ENCODE data around the gene EYA3. TPM values are rescaled to one million over a fixed set of nuclear protein-coding genes. Genes with fewer than 3 reads are reported as not detected.

Gene EYA3
- total RNA-seq, 2 experiments from 2014 or later, result 5.7 to 6.4 TPM

DNA sequence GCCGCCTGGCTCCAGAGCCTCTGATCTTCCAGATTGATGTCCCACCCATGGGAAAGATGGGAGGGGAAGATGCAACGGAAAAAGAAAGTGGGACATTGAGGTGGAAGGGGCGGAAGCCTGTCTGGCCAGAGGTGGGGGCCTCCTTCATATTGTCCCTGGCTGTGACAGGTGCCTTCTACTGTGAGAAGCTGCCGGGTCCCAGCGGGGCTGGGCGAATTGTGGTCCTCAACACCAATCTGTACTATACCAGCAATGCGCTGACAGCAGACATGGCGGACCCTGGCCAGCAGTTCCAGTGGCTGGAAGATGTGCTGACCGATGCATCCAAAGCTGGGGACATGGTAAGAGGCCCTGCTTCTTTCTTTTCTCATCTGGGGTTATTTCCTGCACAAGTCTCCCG is 134.2 kb downstream of the EYA3 start:
- Histone ChIP-seq H3K27me3 (ENCODE audit: control insufficient read depth in 1 of 2, insufficient read depth in 2 of 2, low read length in 2 of 2) (no peaks in the 10 kb centered on the region), H3K4me1 (ENCODE audit: insufficient read depth, low read length) (peaks cover 10% of the 10 kb centered on the region), H3K36me3 (ENCODE audit: insufficient read depth, low read length) (no peaks in the 10 kb centered on the region), H3K4me3 (ENCODE audit: low read length) (no peak overlapping the region), H3K27ac (ENCODE audit: low read depth in 1 of 2, low read length in 2 of 2) (no peak overlapping the region), H3K9me3 (ENCODE audit: control insufficient read depth in 1 of 2, insufficient read depth in 1 of 2, low read length in 2 of 2) (no peaks in the 10 kb centered on the region)
- Mint-ChIP-seq H3K9me3 (no peaks in the 10 kb centered on the region), H3K4me3 (no peak overlapping the region), H3K36me3 (ENCODE audit: low read depth) (no peaks in the 10 kb centered on the region), H3K27ac (no peak overlapping the region), H3K27me3 (no peaks in the 10 kb centered on the region), H3K4me1 (ENCODE audit: low read depth) (no peaks in the 10 kb centered on the region)
- TF ChIP-seq, protein P1, sequence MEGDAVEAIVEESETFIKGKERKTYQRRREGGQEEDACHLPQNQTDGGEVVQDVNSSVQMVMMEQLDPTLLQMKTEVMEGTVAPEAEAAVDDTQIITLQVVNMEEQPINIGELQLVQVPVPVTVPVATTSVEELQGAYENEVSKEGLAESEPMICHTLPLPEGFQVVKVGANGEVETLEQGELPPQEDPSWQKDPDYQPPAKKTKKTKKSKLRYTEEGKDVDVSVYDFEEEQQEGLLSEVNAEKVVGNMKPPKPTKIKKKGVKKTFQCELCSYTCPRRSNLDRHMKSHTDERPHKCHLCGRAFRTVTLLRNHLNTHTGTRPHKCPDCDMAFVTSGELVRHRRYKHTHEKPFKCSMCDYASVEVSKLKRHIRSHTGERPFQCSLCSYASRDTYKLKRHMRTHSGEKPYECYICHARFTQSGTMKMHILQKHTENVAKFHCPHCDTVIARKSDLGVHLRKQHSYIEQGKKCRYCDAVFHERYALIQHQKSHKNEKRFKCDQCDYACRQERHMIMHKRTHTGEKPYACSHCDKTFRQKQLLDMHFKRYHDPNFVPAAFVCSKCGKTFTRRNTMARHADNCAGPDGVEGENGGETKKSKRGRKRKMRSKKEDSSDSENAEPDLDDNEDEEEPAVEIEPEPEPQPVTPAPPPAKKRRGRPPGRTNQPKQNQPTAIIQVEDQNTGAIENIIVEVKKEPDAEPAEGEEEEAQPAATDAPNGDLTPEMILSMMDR (IDR thresholded peaks at IDR 0.05), result no peak
- CTCF ChIA-PET, result interaction anchor here (1.6 kb wide), 1 partner anchor 9 kb away, joined by 3 read pairs; no protein-coding TSS in a partner anchor
- no peak for DNase-seq
- POLR2A ChIA-PET, result no interaction called here
- intact Hi-C loops (cut with DNase I, micrococcal nuclease), result no loop called here
- no peak for ATAC-seq (ENCODE audit: poor library complexity)

DNA sequence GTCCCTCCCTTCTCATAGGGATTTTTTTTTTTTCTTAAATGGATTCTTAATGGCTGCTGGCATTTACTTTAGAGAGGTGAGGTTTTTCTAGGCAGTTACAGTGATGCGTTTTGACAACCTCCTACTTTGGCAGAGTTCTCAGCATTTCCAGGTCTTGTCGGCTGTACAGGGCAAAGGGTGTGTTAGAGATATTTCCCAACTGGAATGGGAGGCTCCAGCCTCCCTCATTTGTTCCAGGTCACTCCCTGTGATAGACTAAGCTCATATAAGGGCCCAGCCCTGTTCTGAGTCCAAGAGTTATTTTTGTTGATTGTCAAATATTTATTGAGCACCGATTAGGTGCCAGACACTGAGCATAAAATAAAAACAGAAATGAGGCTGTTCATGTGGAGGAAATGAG is 136.3 kb downstream of the EYA3 start:
- Histone ChIP-seq H3K4me1 (ENCODE audit: insufficient read depth, low read length) (no peaks in the 10 kb centered on the region), H3K36me3 (ENCODE audit: insufficient read depth, low read length) (no peaks in the 10 kb centered on the region), H3K4me3 (ENCODE audit: low read length) (no peak overlapping the region), H3K27ac (ENCODE audit: low read depth in 1 of 2, low read length in 2 of 2) (no peak overlapping the region), H3K9me3 (ENCODE audit: control insufficient read depth in 1 of 2, insufficient read depth in 1 of 2, low read length in 2 of 2) (no peaks in the 10 kb centered on the region), H3K27me3 (ENCODE audit: control insufficient read depth in 1 of 2, insufficient read depth in 2 of 2, low read length in 2 of 2) (no peaks in the 10 kb centered on the region)
- H3K27ac Mint-ChIP-seq, result no peak overlapping the region
- TF ChIP-seq, protein P1 (IDR thresholded peaks at IDR 0.05), result no peak
- DNase-seq, result no peak
- H3K4me3 Mint-ChIP-seq, result no peak overlapping the region
- ATAC-seq (ENCODE audit: poor library complexity), result no peak
- POLR2A ChIA-PET, result no interaction called here
- CTCF ChIA-PET, result no interaction called here
- no peaks in the 10 kb centered on the region for H3K9me3 Mint-ChIP-seq
- no peaks in the 10 kb centered on the region for H3K36me3 Mint-ChIP-seq (ENCODE audit: low read depth)
- H3K27me3 Mint-ChIP-seq, result no peaks in the 10 kb centered on the region
- intact Hi-C loops (cut with DNase I, micrococcal nuclease), result no loop called here
- H3K4me1 Mint-ChIP-seq (ENCODE audit: low read depth), result no peaks in the 10 kb centered on the region

DNA sequence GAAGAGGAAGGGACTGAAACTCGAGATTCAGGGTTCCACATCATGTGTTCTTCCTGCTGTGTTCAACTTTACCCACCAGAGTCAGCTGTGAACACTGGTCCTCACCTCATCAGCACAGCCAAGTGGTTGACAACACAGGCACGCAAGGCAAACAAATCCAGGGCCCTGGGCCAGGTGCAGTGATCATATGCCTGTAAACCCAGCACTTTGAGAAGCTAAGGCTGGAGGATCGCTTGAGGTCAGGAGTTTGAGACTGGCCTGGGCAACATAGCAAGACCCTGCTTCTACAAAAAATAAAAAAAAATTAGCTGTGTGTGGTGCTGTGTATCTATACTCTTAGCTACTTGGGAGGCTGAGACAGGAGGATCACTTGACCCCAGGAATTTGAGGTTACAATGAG is 137.0 kb downstream of the EYA3 start:
- Histone ChIP-seq H3K36me3 (ENCODE audit: insufficient read depth, low read length) (no peaks in the 10 kb centered on the region), H3K4me1 (ENCODE audit: insufficient read depth, low read length) (no peaks in the 10 kb centered on the region), H3K27ac (ENCODE audit: low read depth in 1 of 2, low read length in 2 of 2) (no peak overlapping the region), H3K4me3 (ENCODE audit: low read length) (no peak overlapping the region), H3K9me3 (ENCODE audit: control insufficient read depth in 1 of 2, insufficient read depth in 1 of 2, low read length in 2 of 2) (no peaks in the 10 kb centered on the region), H3K27me3 (ENCODE audit: control insufficient read depth in 1 of 2, insufficient read depth in 2 of 2, low read length in 2 of 2) (no peaks in the 10 kb centered on the region)
- H3K4me1 Mint-ChIP-seq (ENCODE audit: low read depth), result no peaks in the 10 kb centered on the region
- H3K27me3 Mint-ChIP-seq, result no peaks in the 10 kb centered on the region
- H3K36me3 Mint-ChIP-seq (ENCODE audit: low read depth), result no peaks in the 10 kb centered on the region
- H3K27ac Mint-ChIP-seq, result no peak overlapping the region
- DNase-seq (no peak), ATAC-seq (ENCODE audit: poor library complexity) (no peak)
- no peak overlapping the region for H3K4me3 Mint-ChIP-seq
- intact Hi-C loops (cut with DNase I, micrococcal nuclease), result no loop called here
- ChIA-PET CTCF (interaction anchor here (1.0 kb wide), 1 partner anchor 11 kb away, joined by 3 read pairs; no protein-coding TSS in a partner anchor), POLR2A (interaction anchor here (0.6 to 1.0 kb wide), 2 partner anchors 8 to 179 kb away, joined by 3 to 4 read pairs; partner anchors contain the start of gene XKR8)
- TF ChIP-seq, protein P1 (IDR thresholded peaks at IDR 0.05), result no peak
- no peaks in the 10 kb centered on the region for H3K9me3 Mint-ChIP-seq

All from CD4-positive, alpha-beta T cell (primary cell).